Measurements from ENCODE around the gene TSPAN13. TPM values are rescaled to one million over a fixed set of nuclear protein-coding genes. Genes with fewer than 3 reads are reported as not detected.

Gene TSPAN13
- total RNA-seq, 1 donor from 2014 or later, result 39.1 TPM

DNA sequence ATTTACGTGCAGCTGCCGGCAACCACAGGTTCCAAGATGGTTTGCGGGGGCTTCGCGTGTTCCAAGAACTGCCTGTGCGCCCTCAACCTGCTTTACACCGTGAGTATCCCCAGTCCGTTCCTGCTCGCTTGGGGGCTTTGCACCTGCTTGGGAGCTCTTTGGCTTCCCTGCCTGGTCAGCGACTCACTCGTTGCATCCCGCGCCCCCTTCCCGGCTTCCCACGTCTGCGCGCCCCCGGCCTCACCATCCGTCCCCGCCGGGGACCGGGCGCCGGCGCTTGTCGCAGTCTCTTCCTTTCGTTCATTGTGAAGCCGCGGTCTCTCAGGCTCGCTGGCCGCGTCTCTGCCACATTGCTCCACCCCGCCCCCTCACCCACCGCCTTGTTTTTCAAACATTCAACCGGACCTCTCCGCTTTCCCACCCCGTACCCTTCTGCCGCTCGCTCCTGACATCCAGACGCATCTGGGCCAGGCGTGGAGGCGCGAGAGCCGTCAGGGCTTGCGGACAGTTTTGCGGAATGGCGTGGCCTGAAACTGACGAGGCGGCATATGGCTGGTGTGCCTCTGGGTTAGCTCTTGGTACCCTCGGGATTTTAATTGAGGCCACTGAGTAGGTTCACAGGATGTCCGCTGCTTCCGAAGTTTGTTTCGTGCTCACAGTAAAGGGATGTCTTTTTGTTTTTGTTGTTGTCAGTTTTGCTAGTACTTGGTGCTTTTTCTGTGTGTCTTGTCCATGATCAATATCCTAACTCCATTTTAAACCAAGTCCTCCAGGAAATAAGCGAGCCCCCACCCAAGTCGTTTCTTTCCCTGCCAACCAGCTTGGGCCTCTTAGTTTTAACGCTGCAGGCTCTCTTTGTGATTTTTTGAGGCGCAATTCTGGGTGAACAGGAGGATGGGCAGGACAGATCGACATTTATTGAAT is 639 bp downstream of the TSPAN13 start:
- Histone ChIP-seq H3K9ac (ENCODE audit: low read depth in 1 of 3, low read length in 3 of 3) (peak overlapping the region; percentile 47 to 75 (median 72)), H3K4me3 (ENCODE audit: low read length in 3 of 3) (peak overlapping the region; percentile 68 to 81 (median 80)), H3K9me3 (ENCODE audit: control insufficient read depth in 3 of 3, low read length in 3 of 3) (no peaks in the 10 kb centered on the region), H3K36me3 (ENCODE audit: control insufficient read depth in 3 of 3, insufficient read depth in 3 of 3, low read length in 3 of 3) (no peaks in the 10 kb centered on the region), H3K27ac (ENCODE audit: low read depth, low read length) (no peak overlapping the region), H3K4me1 (ENCODE audit: control insufficient read depth in 3 of 3, insufficient read depth in 3 of 3, low read length in 3 of 3) (peaks cover 2 to 9% (median 9%) of the 10 kb centered on the region in 3 donors), H3K27me3 (ENCODE audit: control insufficient read depth in 3 of 3, insufficient read depth in 3 of 3, low read length in 3 of 3) (peaks cover 0 to 11% (median 5%) of the 10 kb centered on the region in 3 donors)

DNA sequence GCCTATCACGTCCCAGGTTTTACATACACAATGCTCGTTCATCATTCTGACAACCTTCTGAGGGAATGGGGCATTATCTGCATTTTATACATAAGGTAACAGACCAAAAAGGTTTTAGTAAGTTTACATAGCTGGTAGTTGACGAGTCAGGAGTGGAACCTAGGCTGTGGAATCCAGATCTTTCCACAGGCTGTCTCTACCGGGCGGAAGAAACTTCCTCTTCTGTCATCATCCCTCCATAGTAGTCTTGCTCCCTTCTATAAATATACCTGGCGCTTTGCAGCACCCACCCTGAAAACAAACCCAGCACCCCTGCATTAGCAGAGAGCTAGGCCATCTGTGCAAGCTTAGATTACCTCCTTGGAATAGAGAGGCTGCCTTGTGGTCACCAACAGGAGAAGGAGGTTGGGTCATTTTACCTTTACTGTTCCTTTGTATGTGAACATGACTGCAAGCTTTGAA is 1.3 kb downstream of the TSPAN13 start:
- Histone ChIP-seq H3K4me3 (ENCODE audit: low read length in 3 of 3) (peak overlapping the region; percentile 68 to 81 (median 80)), H3K4me1 (ENCODE audit: control insufficient read depth in 3 of 3, insufficient read depth in 3 of 3, low read length in 3 of 3) (peaks cover 2 to 9% (median 9%) of the 10 kb centered on the region in 3 donors), H3K27ac (ENCODE audit: low read depth, low read length) (no peak overlapping the region), H3K36me3 (ENCODE audit: control insufficient read depth in 3 of 3, insufficient read depth in 3 of 3, low read length in 3 of 3) (no peaks in the 10 kb centered on the region), H3K9ac (ENCODE audit: low read depth in 1 of 3, low read length in 3 of 3) (peak overlapping the region in 1 of 3 donors; percentile 75), H3K9me3 (ENCODE audit: control insufficient read depth in 3 of 3, low read length in 3 of 3) (no peaks in the 10 kb centered on the region), H3K27me3 (ENCODE audit: control insufficient read depth in 3 of 3, insufficient read depth in 3 of 3, low read length in 3 of 3) (peaks cover 0 to 11% (median 5%) of the 10 kb centered on the region in 3 donors)

DNA sequence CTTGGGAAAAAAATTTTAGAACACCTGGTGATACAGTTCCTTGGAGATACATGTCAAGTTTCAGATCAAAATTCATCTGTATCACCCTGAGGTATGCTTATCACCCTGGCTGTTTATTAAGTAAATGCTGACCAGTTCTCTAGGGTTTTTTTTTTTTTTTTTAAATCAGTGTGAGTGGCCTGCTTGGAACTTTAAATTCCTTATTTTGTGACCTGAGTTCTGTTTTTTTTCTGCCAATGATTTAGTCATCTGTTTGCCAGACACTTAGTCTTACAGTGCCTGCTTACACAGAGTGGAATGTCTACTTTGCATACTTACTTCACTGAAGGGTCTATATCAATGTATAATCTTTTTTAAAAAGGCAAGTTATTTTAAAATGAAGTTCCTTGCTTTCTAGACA is 1.8 kb downstream of the TSPAN13 start:
- Histone ChIP-seq H3K27ac (ENCODE audit: low read depth, low read length) (no peak overlapping the region), H3K9me3 (ENCODE audit: control insufficient read depth in 3 of 3, low read length in 3 of 3) (no peaks in the 10 kb centered on the region), H3K9ac (ENCODE audit: low read depth in 1 of 3, low read length in 3 of 3) (no peak overlapping the region), H3K4me3 (ENCODE audit: low read length in 3 of 3) (no peak overlapping the region), H3K4me1 (ENCODE audit: control insufficient read depth in 3 of 3, insufficient read depth in 3 of 3, low read length in 3 of 3) (peaks cover 2 to 9% (median 9%) of the 10 kb centered on the region in 3 donors), H3K36me3 (ENCODE audit: control insufficient read depth in 3 of 3, insufficient read depth in 3 of 3, low read length in 3 of 3) (no peaks in the 10 kb centered on the region), H3K27me3 (ENCODE audit: control insufficient read depth in 3 of 3, insufficient read depth in 3 of 3, low read length in 3 of 3) (peaks cover 0 to 11% (median 5%) of the 10 kb centered on the region in 3 donors)

DNA sequence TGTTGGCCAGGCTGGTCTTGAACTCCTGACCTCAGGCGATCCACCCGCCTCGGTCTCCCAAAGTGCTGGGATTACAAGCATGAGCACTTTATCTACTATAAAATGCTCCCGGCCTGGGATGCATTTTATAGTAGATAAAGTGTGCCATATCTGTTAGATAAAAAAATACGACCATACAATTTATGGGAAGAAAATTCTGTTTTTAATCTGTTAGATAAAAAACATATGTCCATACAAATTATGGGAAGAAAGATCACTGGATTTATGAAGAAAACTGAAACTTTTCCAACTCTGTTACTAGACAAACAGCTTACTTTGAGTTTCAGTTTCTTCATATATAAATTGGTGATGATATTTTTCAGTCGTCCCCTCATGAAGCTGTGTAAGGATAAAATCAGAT is 4.5 kb downstream of the TSPAN13 start:
- Histone ChIP-seq H3K4me3 (ENCODE audit: low read length in 3 of 3) (no peak overlapping the region), H3K27me3 (ENCODE audit: control insufficient read depth in 3 of 3, insufficient read depth in 3 of 3, low read length in 3 of 3) (peaks cover 0 to 11% (median 5%) of the 10 kb centered on the region in 3 donors), H3K4me1 (ENCODE audit: control insufficient read depth in 3 of 3, insufficient read depth in 3 of 3, low read length in 3 of 3) (peaks cover 2 to 9% (median 9%) of the 10 kb centered on the region in 3 donors), H3K27ac (ENCODE audit: low read depth, low read length) (no peak overlapping the region), H3K9ac (ENCODE audit: low read depth in 1 of 3, low read length in 3 of 3) (no peak overlapping the region), H3K9me3 (ENCODE audit: control insufficient read depth in 3 of 3, low read length in 3 of 3) (no peaks in the 10 kb centered on the region), H3K36me3 (ENCODE audit: control insufficient read depth in 3 of 3, insufficient read depth in 3 of 3, low read length in 3 of 3) (no peaks in the 10 kb centered on the region)

DNA sequence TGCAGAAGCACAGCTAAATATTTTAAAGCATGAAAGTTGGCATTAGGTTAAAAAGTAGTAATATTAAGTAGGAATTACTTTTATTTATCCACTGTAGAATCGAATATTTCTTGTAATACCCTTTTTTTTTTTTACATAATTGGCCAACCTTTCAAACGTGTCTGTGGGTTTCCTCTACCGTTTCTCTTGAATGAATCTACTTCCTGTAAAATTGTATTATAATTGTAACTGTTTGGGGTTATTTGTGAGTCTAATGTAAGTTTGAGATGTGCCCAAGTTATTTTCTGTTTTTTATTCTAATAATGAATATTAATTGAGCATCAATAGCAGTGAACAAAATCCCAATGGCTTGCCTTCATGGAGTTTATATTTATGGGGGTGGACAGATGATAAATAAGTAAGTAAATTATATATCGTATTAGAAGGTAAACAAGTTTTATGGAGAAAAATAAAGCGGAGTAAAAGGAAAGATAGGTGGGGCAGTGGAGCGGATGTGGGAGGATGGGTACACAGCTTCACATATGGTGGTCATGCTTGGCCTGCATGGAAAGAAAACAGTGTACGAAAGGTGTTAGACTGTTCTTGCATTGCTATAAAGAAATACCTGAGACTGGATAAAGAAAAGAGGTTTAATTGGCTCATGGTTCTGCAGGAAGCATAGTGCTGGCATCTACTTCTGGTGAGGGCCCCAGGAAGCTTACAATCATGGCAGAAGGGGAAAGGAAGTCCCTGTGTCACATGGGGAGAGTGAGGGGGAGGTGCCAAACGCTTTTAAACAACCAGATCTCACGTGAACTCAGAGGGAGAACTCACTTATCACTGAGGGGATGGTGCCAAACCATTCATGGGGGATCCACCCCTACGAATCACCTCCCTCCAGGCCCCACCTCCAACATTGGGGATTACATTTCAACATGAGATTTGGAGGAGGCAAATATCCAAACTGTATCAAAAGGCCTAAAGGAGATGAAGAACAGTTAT is 5.4 kb downstream of the TSPAN13 start:
- Histone ChIP-seq H3K36me3 (ENCODE audit: control insufficient read depth in 3 of 3, insufficient read depth in 3 of 3, low read length in 3 of 3) (no peaks in the 10 kb centered on the region), H3K4me1 (ENCODE audit: control insufficient read depth in 3 of 3, insufficient read depth in 3 of 3, low read length in 3 of 3) (peaks cover under 1 to 9% (median 7%) of the 10 kb centered on the region in 3 donors), H3K4me3 (ENCODE audit: low read length in 3 of 3) (no peak overlapping the region), H3K27me3 (ENCODE audit: control insufficient read depth in 3 of 3, insufficient read depth in 3 of 3, low read length in 3 of 3) (peaks cover 0 to 9% (median 5%) of the 10 kb centered on the region in 3 donors), H3K27ac (ENCODE audit: low read depth, low read length) (no peak overlapping the region), H3K9me3 (ENCODE audit: control insufficient read depth in 3 of 3, low read length in 3 of 3) (no peaks in the 10 kb centered on the region), H3K9ac (ENCODE audit: low read depth in 1 of 3, low read length in 3 of 3) (no peak overlapping the region)

DNA sequence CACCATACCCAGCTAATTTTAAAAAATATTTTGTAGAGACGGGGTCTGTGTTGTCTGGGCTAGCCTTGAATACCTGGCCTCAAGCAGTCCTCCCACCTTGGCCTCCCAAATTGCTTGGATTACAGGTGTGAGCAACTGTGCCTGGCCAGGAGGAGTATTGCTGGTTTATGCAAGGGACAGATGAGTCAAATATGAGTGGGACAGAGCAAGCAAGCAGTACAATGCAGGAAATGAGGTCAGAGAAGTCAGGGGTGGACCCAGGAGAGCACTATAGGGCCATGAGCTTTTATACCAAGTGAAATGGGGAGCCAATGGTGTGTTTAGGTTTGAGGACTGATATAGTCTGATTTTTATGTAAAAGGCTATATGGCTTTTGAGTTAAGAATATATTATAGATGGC is 6.3 kb downstream of the TSPAN13 start:
- Histone ChIP-seq H3K9ac (ENCODE audit: low read depth in 1 of 3, low read length in 3 of 3) (no peak overlapping the region), H3K4me3 (ENCODE audit: low read length in 3 of 3) (no peak overlapping the region), H3K27me3 (ENCODE audit: control insufficient read depth in 3 of 3, insufficient read depth in 3 of 3, low read length in 3 of 3) (peaks cover 0 to 3% (median under 1%) of the 10 kb centered on the region in 3 donors), H3K4me1 (ENCODE audit: control insufficient read depth in 3 of 3, insufficient read depth in 3 of 3, low read length in 3 of 3) (peaks cover 0 to 1% (median 0%) of the 10 kb centered on the region in 3 donors), H3K27ac (ENCODE audit: low read depth, low read length) (no peak overlapping the region), H3K36me3 (ENCODE audit: control insufficient read depth in 3 of 3, insufficient read depth in 3 of 3, low read length in 3 of 3) (no peaks in the 10 kb centered on the region), H3K9me3 (ENCODE audit: control insufficient read depth in 3 of 3, low read length in 3 of 3) (no peaks in the 10 kb centered on the region)

DNA sequence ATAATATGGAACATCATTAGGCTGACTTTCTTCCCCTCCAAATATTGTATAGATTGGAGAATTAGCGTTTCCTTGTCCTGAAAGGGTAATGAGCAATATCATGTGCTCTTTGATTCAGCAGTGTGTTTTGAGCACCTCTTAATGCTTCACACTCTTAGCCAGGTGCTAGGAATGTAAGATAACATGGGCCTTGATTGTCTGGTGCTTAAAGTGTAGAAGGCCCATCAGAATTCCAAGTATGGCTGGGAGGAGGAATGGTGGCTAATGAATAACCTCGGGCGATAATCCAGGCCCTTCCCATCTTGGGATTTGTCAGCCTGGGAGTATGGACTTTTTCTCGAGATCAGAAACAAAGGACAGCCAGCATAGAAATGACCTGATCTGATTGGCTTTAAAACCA is 8.6 kb downstream of the TSPAN13 start:
- no peak overlapping the region for H3K27ac ChIP-seq (ENCODE audit: low read depth, low read length)
- H3K27me3 ChIP-seq (ENCODE audit: control insufficient read depth in 3 of 3, insufficient read depth in 3 of 3, low read length in 3 of 3), result no peaks in the 10 kb centered on the region

DNA sequence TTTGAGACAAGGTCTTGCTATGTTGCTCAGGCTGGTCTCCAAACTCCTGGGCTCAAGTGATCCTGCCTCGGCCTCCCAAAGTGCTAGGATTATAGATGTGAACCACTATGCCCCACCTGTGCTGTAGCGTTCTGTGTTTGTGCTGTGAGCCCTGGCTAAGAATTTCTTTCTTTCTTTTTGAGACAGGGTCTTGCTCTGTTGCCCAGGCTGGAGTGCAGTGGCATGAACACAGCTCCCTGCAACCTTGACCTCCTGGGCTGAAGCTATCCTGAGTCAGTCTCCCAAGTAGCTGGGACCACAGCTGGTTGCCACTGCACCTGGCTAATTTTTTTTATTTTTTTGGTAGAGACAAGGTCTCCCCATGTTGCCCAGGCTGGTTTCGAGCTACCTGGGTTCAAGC is 11.4 kb downstream of the TSPAN13 start:
- Histone ChIP-seq H3K4me3 (ENCODE audit: low read length in 3 of 3) (no peak overlapping the region), H3K27ac (ENCODE audit: low read depth, low read length) (peak overlapping the region; percentile 56), H3K4me1 (ENCODE audit: control insufficient read depth in 3 of 3, insufficient read depth in 3 of 3, low read length in 3 of 3) (no peaks in the 10 kb centered on the region), H3K9me3 (ENCODE audit: control insufficient read depth in 3 of 3, low read length in 3 of 3) (no peaks in the 10 kb centered on the region), H3K9ac (ENCODE audit: low read depth in 1 of 3, low read length in 3 of 3) (no peak overlapping the region), H3K36me3 (ENCODE audit: control insufficient read depth in 3 of 3, insufficient read depth in 3 of 3, low read length in 3 of 3) (no peaks in the 10 kb centered on the region), H3K27me3 (ENCODE audit: control insufficient read depth in 3 of 3, insufficient read depth in 3 of 3, low read length in 3 of 3) (no peaks in the 10 kb centered on the region)

More for the DNA sequence above, 8.6 kb downstream of the TSPAN13 start:
- H3K9me3 ChIP-seq (ENCODE audit: control insufficient read depth in 3 of 3, low read length in 3 of 3), result no peaks in the 10 kb centered on the region
- H3K36me3 ChIP-seq (ENCODE audit: control insufficient read depth in 3 of 3, insufficient read depth in 3 of 3, low read length in 3 of 3), result no peaks in the 10 kb centered on the region
- no peaks in the 10 kb centered on the region for H3K4me1 ChIP-seq (ENCODE audit: control insufficient read depth in 3 of 3, insufficient read depth in 3 of 3, low read length in 3 of 3)
- no peak overlapping the region for H3K9ac ChIP-seq (ENCODE audit: low read depth in 1 of 3, low read length in 3 of 3)
- no peak overlapping the region for H3K4me3 ChIP-seq (ENCODE audit: low read length in 3 of 3)

DNA sequence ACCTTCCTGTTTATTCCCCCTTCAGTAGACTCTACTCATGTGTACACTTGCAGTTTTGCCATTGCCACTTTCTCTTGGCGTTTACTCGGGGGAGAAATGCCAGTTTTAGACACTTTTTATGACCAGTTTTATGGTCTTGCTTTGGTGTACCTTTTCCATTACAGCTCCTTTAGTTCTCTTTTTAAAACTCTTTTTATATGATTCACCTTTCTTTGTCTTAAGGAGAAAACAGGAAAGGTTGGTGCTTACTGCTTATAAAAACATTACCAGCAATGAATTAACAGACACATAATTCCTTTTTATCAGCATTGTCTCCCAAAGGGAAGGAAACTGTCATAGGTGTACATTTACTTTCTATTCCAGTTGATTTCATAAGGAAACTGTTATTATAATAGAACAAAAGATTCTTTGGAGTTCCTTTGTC is 11.9 kb downstream of the TSPAN13 start:
- Histone ChIP-seq H3K27ac (ENCODE audit: low read depth, low read length) (peak overlapping the region; percentile 56), H3K9me3 (ENCODE audit: control insufficient read depth in 3 of 3, low read length in 3 of 3) (no peaks in the 10 kb centered on the region), H3K9ac (ENCODE audit: low read depth in 1 of 3, low read length in 3 of 3) (no peak overlapping the region), H3K36me3 (ENCODE audit: control insufficient read depth in 3 of 3, insufficient read depth in 3 of 3, low read length in 3 of 3) (no peaks in the 10 kb centered on the region), H3K4me3 (ENCODE audit: low read length in 3 of 3) (no peak overlapping the region), H3K27me3 (ENCODE audit: control insufficient read depth in 3 of 3, insufficient read depth in 3 of 3, low read length in 3 of 3) (no peaks in the 10 kb centered on the region), H3K4me1 (ENCODE audit: control insufficient read depth in 3 of 3, insufficient read depth in 3 of 3, low read length in 3 of 3) (no peaks in the 10 kb centered on the region)
